K562 (cell line): ENCODE data around the gene PDE6D. TPM values are rescaled to one million over a fixed set of nuclear protein-coding genes. Genes with fewer than 3 reads are reported as not detected.

Source experiments
- ATAC-seq: fragments of 200-7000 bp; cut with Tn5 transposase; 3 replicates; pipeline ENCODE4 v1.9.1; 2020; ENCODE audit warnings: moderate library complexity
- BruUV-seq: library from RNA; stranded (reverse); fragments of 400-500 nt; replicated peaks from 2 replicates; lab custom pipeline; 2021; lab: Mats Ljungman, UMichigan
- CTCF ChIA-PET: fragments of 300-600 bp; formaldehyde crosslinking; extraction: SDS; loops from one replicate; lab custom pipeline; 2021; ENCODE audit warnings: low intra/inter-chr PET ratio; lab: Yijun Ruan, JAX
- POLR2A ChIA-PET: fragments of 300-600, 350-650 bp; sonication (Branson Sonifier 250); formaldehyde crosslinking; extraction: SDS; loops from one replicate; lab custom pipeline; 2021; ENCODE audit warnings: antibody characterized with exemption, inconsistent platforms; lab: Yijun Ruan, JAX
- DNase-seq, 4 experiments: peaks; one replicate each; pipeline versions ENCODE4 v3.0.0 to v3.0.0-alpha.2; 2011 to 2018; ENCODE audit warnings: low spot score in 3 of 4, mixed read lengths in 3 of 4; ENCODE audit errors: extremely low read depth in 1 of 4
- FAIRE-seq: peaks from 2 replicates; lab custom pipeline; 2011; peaks lifted over from hg19 to GRCh38; lab: Jason Lieb, UNC
- H2AFZ ChIP-seq: 2 replicates; pipeline ENCODE4 v1.6.0; 2011; ENCODE audit warnings: low read depth, low read length, control low read depth, inconsistent platforms
- H3K27ac ChIP-seq: fragments of 200-600 bp; 3 replicates; pipeline ENCODE4 v1.8.0; 2011; ENCODE audit warnings: low read depth, mild to moderate bottlenecking, control low read depth, inconsistent platforms, low read length, moderate library complexity, mixed read lengths; ENCODE audit errors: extremely low read depth
- H3K27me3 ChIP-seq, 2 experiments: fragments of 300-600 bp in 1 of 2; 2 replicates in 1 of 2; 3 replicates in 1 of 2; pipeline versions ENCODE4 v1.6.0 to v1.8.0; 2011; ENCODE audit warnings: inconsistent platforms in 2 of 2, low read length in 2 of 2, mild to moderate bottlenecking in 1 of 2, mixed read lengths in 1 of 2, moderate library complexity in 1 of 2; ENCODE audit not compliant: control insufficient read depth in 2 of 2, insufficient read depth in 2 of 2
- H3K36me3 ChIP-seq: fragments of 300-600 bp; 3 replicates; pipeline ENCODE4 v1.8.0; 2011; ENCODE audit warnings: mild to moderate bottlenecking, low read length, inconsistent platforms; ENCODE audit not compliant: control insufficient read depth, insufficient read depth
- H3K4me1 ChIP-seq, 2 experiments: fragments of 200-600 bp in 1 of 2; replicated peaks in 1 of 2; 2 replicates in 1 of 2; 3 replicates in 1 of 2; pipeline versions ENCODE4 v1.5.1 to v1.8.0; 2011; ENCODE audit warnings: inconsistent platforms in 2 of 2, low read length in 2 of 2, mild to moderate bottlenecking in 1 of 2, mixed read lengths in 1 of 2, moderate library complexity in 1 of 2; ENCODE audit not compliant: control insufficient read depth in 2 of 2, insufficient read depth in 2 of 2
- H3K4me2 ChIP-seq: 2 replicates; pipeline ENCODE4 v1.6.1; 2011; ENCODE audit warnings: low read length, control low read depth, inconsistent platforms, mixed read lengths; ENCODE audit not compliant: insufficient read depth
- H3K4me3 ChIP-seq: fragments of 200-600 bp; sonication (generic), shearing (Covaris generic); 2 replicates; pipeline ENCODE4 v1.5.1; 2016; ENCODE audit warnings: control low read depth, inconsistent platforms
- H3K79me2 ChIP-seq: fragments of 200-600 bp; 3 replicates; pipeline ENCODE4 v1.8.0; 2011; ENCODE audit warnings: low read length, inconsistent platforms; ENCODE audit not compliant: control insufficient read depth, insufficient read depth
- H3K9ac ChIP-seq, 2 experiments: 2 replicates each; pipeline versions ENCODE4 v1.6.0 to v1.6.1; 2011; ENCODE audit warnings: low read depth in 2 of 2, low read length in 2 of 2, control low read depth in 1 of 2, inconsistent platforms in 1 of 2, mild to moderate bottlenecking in 1 of 2, mixed read lengths in 1 of 2; ENCODE audit not compliant: insufficient read depth in 1 of 2
- H3K9me1 ChIP-seq: one replicate; pipeline ENCODE4 v1.6.0; 2011; ENCODE audit warnings: inconsistent platforms, mild to moderate bottlenecking, low read length, moderate library complexity; ENCODE audit not compliant: control insufficient read depth, insufficient read depth
- H3K9me3 ChIP-seq: replicated peaks from 2 replicates; pipeline ENCODE4 v1.5.1; 2011; ENCODE audit warnings: low read depth, low read length, inconsistent platforms; ENCODE audit not compliant: control insufficient read depth, insufficient read depth
- H4K20me1 ChIP-seq: replicated peaks from 2 replicates; pipeline ENCODE4 v1.6.1; 2011; ENCODE audit warnings: low read length, inconsistent platforms, mixed read lengths; ENCODE audit not compliant: control insufficient read depth, insufficient read depth
- ARNT ChIP-seq, 2 experiments: fragments of 450-650 bp; IDR thresholded peaks; 2 replicates each; pipeline ENCODE4 v1.6.1; 2016; ENCODE audit warnings: mild to moderate bottlenecking in 1 of 2
- GABPB1 ChIP-seq: sonication (generic); formaldehyde crosslinking; IDR thresholded peaks from 2 replicates; pipeline ENCODE4 v1.8.0; 2022; ENCODE audit warnings: mild to moderate bottlenecking, missing genetic modification reagents
- NFIC ChIP-seq: fragments of 450-650 bp; IDR thresholded peaks from 2 replicates; pipeline ENCODE4 v1.6.1; 2017; ENCODE audit warnings: mild to moderate bottlenecking, inconsistent platforms
- PURB ChIP-seq: sonication (generic); formaldehyde crosslinking; IDR thresholded peaks from 2 replicates; pipeline ENCODE4 v1.9.0; 2021; ENCODE audit warnings: low read depth, mild to moderate bottlenecking, missing genetic modification reagents
- RB1 ChIP-seq: fragments of 450-650 bp; IDR thresholded peaks from 2 replicates; pipeline ENCODE4 v1.6.1; 2017; ENCODE audit warnings: low read depth, mild to moderate bottlenecking
- SREBF2 ChIP-seq: sonication (generic); formaldehyde crosslinking; IDR thresholded peaks from 2 replicates; pipeline ENCODE4 v1.4.0; 2020; ENCODE audit warnings: mild to moderate bottlenecking, missing genetic modification reagents
- WGBS: fragments of 100-300 bp; shearing (Covaris generic); methylation state at CpG from one replicate; pipeline ENCODE4 v1.1.6; 2016; ENCODE audit warnings: low coverage, mixed read lengths; ENCODE audit not compliant: insufficient coverage; ENCODE audit errors: missing lambda C conversion rate; 5-methylcytosine and 5-hydroxymethylcytosine counted together
- in situ Hi-C: fragments of 300-500 bp; cut with MboI; formaldehyde crosslinking; loops from 4 replicates; pipeline ENCODE4 v1.15.0; 2018; ENCODE audit warnings: inconsistent platforms, mixed read lengths
- intact Hi-C: fragments of 100-400 bp; cut with micrococcal nuclease; formaldehyde crosslinking; loops from 2 replicates; pipeline ENCODE4 v1.14.2; 2022
- polyA plus RNA-seq, 8 experiments: library from polyadenylated mRNA; depleted of rRNA in 4 of 8; stranded (reverse) in 5 of 8; unstranded in 3 of 8; fragments of >200 nt; fragmentation: Nextera tagmentation in 2 of 8; fragmentation: Illumina TruSeq in 1 of 8; extraction: Ambion mirVana in 2 of 8; extraction: Trizol in 1 of 8; gene quantifications; 2 replicates each; pipeline versions ENCODE4 v1.2.1 to v1.2.3, GENCODE V29; 2011 to 2014; ENCODE audit warnings: inconsistent platforms in 1 of 8, missing spikeins in 1 of 8
- total RNA-seq, 7 experiments: library from RNA; depleted of rRNA in 6 of 7; stranded (reverse); fragments of >200 nt in 6 of 7; fragmentation: Illumina TruSeq in 2 of 7; extraction: Trizol in 2 of 7; gene quantifications; 2 replicates each; pipeline versions ENCODE4 v1.2.1 to v1.2.3, GENCODE V29; 2011 to 2021; ENCODE audit warnings: low replicate concordance in 1 of 7
- TF ChIP-seq, protein P1 (sequence below), 2 experiments: IDR thresholded peaks in 1 of 2; conservative IDR thresholded peaks in 1 of 2; 2 replicates each; pipeline ENCODE4 v1.6.1; 2016; ENCODE audit warnings: low read depth in 2 of 2, mild to moderate bottlenecking in 1 of 2, missing compliant biosample characterization in 1 of 2, missing genetic modification characterization in 1 of 2, moderate library complexity in 1 of 2
- TF ChIP-seq, protein P2 (sequence below), 3 experiments: IDR thresholded peaks in 2 of 3; conservative IDR thresholded peaks in 1 of 3; 2 replicates each; pipeline ENCODE4 v1.5.1; 2011 to 2012; ENCODE audit warnings: low read length in 3 of 3, mild to moderate bottlenecking in 3 of 3, control low read depth in 2 of 3, improper control_type of control experiment in 1 of 3, inconsistent platforms in 1 of 3, low read depth in 1 of 3, mixed read lengths in 1 of 3, moderate library complexity in 1 of 3; ENCODE audit not compliant: insufficient read depth in 2 of 3

The PDE6D gene
- total and polyA plus RNA-seq, 9 of the 15 experiments (the other 6 are each of a cell fraction or from before 2014, with no cell fraction given): 0.65 to 11.6 (median 7.0) TPM

DNA sequence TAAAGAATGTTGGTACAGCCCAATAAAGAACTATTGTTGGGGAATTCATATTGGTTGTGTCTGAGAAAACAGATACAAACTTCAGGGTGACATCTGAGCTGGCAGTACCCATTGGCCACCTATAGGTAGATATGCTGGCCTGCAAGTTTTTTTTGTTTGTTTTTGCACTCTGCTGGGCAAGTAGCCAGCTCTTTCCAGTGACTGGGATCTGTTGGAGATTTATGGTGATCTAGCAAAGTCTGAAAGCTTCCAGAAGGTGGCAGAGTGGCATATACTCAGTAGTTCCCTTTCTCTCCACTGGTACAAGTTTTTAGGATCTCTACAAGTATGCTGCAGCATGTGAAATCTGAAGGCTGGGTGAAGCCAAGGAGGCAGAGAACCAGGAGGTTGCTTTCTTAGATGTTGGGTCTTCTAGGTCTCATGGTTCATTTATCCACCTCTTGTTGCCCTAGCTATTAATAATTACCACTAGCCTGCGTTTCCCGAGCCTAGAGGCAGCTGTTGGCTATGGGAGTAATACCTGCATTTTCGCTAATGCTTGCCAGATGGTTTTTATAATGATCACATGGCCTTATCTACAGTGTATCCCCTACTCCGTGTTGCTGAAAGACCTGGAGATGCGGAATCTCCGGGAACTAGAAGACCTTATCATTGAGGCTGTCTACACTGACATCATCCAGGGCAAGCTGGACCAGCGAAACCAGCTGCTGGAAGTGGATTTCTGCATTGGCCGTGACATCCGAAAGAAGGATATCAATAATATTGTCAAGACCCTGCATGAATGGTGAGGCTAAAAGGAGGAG lies 14.6 kb upstream of the PDE6D start:
- ChIA-PET CTCF (no interaction called here), POLR2A (interaction anchor here (0.7 kb wide), 1 partner anchor 16 kb away, joined by 3 read pairs; no protein-coding TSS in a partner anchor)
- H3K27me3 ChIP-seq: no peaks in the 10 kb centered on the region
- no peak for TF ChIP-seq ARNT (IDR thresholded peaks at IDR 0.05)
- no peak for TF ChIP-seq SREBF2 (CRISPR knock-in tag)
- no peak for TF ChIP-seq GABPB1
- TF ChIP-seq NFIC: peak; percentile 38; the same call in 1 of the 2 replicates
- TF ChIP-seq RB1: no peak
- TF ChIP-seq PURB (CRISPR knock-in tag): no peak
- TF ChIP-seq, protein P1, sequence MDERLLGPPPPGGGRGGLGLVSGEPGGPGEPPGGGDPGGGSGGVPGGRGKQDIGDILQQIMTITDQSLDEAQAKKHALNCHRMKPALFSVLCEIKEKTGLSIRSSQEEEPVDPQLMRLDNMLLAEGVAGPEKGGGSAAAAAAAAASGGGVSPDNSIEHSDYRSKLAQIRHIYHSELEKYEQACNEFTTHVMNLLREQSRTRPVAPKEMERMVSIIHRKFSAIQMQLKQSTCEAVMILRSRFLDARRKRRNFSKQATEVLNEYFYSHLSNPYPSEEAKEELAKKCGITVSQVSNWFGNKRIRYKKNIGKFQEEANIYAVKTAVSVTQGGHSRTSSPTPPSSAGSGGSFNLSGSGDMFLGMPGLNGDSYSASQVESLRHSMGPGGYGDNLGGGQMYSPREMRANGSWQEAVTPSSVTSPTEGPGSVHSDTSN (CRISPR knock-in tag; IDR thresholded peaks at IDR 0.05; ENCODE audit: low read depth): no peak
- TF ChIP-seq, protein P1 (tag; conservative IDR thresholded peaks at IDR 0.05; ENCODE audit: low read depth): peak; percentile 77
- TF ChIP-seq, protein P2, sequence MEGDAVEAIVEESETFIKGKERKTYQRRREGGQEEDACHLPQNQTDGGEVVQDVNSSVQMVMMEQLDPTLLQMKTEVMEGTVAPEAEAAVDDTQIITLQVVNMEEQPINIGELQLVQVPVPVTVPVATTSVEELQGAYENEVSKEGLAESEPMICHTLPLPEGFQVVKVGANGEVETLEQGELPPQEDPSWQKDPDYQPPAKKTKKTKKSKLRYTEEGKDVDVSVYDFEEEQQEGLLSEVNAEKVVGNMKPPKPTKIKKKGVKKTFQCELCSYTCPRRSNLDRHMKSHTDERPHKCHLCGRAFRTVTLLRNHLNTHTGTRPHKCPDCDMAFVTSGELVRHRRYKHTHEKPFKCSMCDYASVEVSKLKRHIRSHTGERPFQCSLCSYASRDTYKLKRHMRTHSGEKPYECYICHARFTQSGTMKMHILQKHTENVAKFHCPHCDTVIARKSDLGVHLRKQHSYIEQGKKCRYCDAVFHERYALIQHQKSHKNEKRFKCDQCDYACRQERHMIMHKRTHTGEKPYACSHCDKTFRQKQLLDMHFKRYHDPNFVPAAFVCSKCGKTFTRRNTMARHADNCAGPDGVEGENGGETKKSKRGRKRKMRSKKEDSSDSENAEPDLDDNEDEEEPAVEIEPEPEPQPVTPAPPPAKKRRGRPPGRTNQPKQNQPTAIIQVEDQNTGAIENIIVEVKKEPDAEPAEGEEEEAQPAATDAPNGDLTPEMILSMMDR (IDR thresholded peaks at IDR 0.05 in 2 of 3, conservative IDR thresholded peaks at IDR 0.05 in 1 of 3; ENCODE audit: insufficient read depth in 2 of 3, low read depth in 1 of 3, low read length in 3 of 3): peak in 2 of 3 experiments; percentile 20 to 21; a peak in 2 of 6 replicates
- intact Hi-C loops: no loop called here
- no peaks in the 10 kb centered on the region; the same call in 2 of the 3 replicates for H3K79me2 ChIP-seq
- ATAC-seq: no peak; the same call in 2 of the 3 replicates
- H3K4me2 ChIP-seq: no peak overlapping the region
- H2AFZ ChIP-seq: no peak overlapping the region
- no peaks in the 10 kb centered on the region for H4K20me1 ChIP-seq
- 93% methylated on average over 9 of the region's 9 CpGs for WGBS
- no peak overlapping the region for H3K27ac ChIP-seq
- peak in 1 of 4 experiments; percentile 11 for DNase-seq
- H3K9ac ChIP-seq: no peak overlapping the region
- H3K4me1 ChIP-seq: no peaks in the 10 kb centered on the region
- BruUV-seq: no TSS peak
- H3K36me3 ChIP-seq: peaks cover 65% of the 10 kb centered on the region
- H3K4me3 ChIP-seq: no peak overlapping the region
- H3K9me1 ChIP-seq: no peaks in the 10 kb centered on the region
- in situ Hi-C loops: no loop called here
- FAIRE-seq: no peak
- no peaks in the 10 kb centered on the region for H3K9me3 ChIP-seq
